ENCODE results near the gene POLR3A. TPM values are rescaled to one million over a fixed set of nuclear protein-coding genes. Genes with fewer than 3 reads are reported as not detected.
"Not testable (repeated sequence)": the region's sequence is repeated elsewhere in the genome, so short reads cannot be mapped to it uniquely, and the experiment has no call there.

The POLR3A gene
- total and polyA plus RNA-seq, 10 donors = 2.7 to 18.9 (median 15.0) TPM

- peak; percentile 56 for DNase-seq
- H3K4me3 ChIP-seq = no peak overlapping the region
- H3K27ac ChIP-seq = no peak overlapping the region
- no peaks in the 10 kb centered on the region for H3K27me3 ChIP-seq (replicated peaks in 1 of 7)
- H3K9me3 ChIP-seq = no peaks in the 10 kb centered on the region
- TF ChIP-seq CTCF (IDR thresholded peaks at IDR 0.05 in 8 of 11, conservative IDR thresholded peaks at IDR 0.05 in 3 of 11) = no peak
- WGBS, 5 donors = 90 to 97% (median 90%) methylated on average over 2 to 6 of the region's 6 CpGs
- peaks cover 0 to 8% (median 0%) of the 10 kb centered on the region in 6 donors for H3K4me1 ChIP-seq
- intact Hi-C loops (cut with DNase I; ENCODE audit: low total_unique reads) = no loop called here
- H3K36me3 ChIP-seq = no peaks in the 10 kb centered on the region
These were observed 39.8 kb upstream of the POLR3A start for GRCh38 chr10:78069151-78069550.

- 82 to 91% (median 88%) methylated on average over 8 to 11 of the region's 11 CpGs for WGBS, 5 donors
- no peaks in the 10 kb centered on the region for H3K9me3 ChIP-seq
- no peak for DNase-seq
- H3K36me3 ChIP-seq = no peaks in the 10 kb centered on the region
- peak overlapping the region in 2 of 8 donors; percentile 11 to 35 for H3K27ac ChIP-seq
- TF ChIP-seq POLR2AphosphoS5 (IDR thresholded peaks at IDR 0.05) = no peak
- no peak for TF ChIP-seq CTCF (IDR thresholded peaks at IDR 0.05 in 8 of 11, conservative IDR thresholded peaks at IDR 0.05 in 3 of 11)
- no peak for TF ChIP-seq POLR2A (IDR thresholded peaks at IDR 0.05)
- H3K4me3 ChIP-seq = no peak overlapping the region
- H3K27me3 ChIP-seq (replicated peaks in 1 of 7) = no peaks in the 10 kb centered on the region
- intact Hi-C loops (cut with DNase I; ENCODE audit: low total_unique reads) = no loop called here
- H3K4me1 ChIP-seq = peaks cover 0 to 8% (median 0%) of the 10 kb centered on the region in 6 donors
These were observed 37.6 kb upstream of the POLR3A start for GRCh38 chr10:78066728-78067430.

GRCh38 chr10:78066012-78066411 lies 36.7 kb upstream of the POLR3A start:
- Histone ChIP-seq H3K9me3 (no peaks in the 10 kb centered on the region), H3K27ac (peak overlapping the region in 3 of 8 donors; percentile 35 to 45 (median 36)), H3K4me1 (peaks cover 0 to 8% (median 0%) of the 10 kb centered on the region in 6 donors), H3K36me3 (no peaks in the 10 kb centered on the region), H3K4me3 (no peak overlapping the region), H3K27me3 (replicated peaks in 1 of 7) (no peaks in the 10 kb centered on the region)
- intact Hi-C loops (cut with DNase I; ENCODE audit: low total_unique reads) = no loop called here
- WGBS, 5 donors = 41 to 80% (median 58%) methylated on average over 4 to 5 of the region's 5 CpGs
- DNase-seq = no peak
- peak in 2 of 3 donors; percentile 48 to 61 for TF ChIP-seq POLR2AphosphoS5 (IDR thresholded peaks at IDR 0.05)
- TF ChIP-seq POLR2A (IDR thresholded peaks at IDR 0.05) = no peak
- TF ChIP-seq CTCF (IDR thresholded peaks at IDR 0.05 in 8 of 11, conservative IDR thresholded peaks at IDR 0.05 in 3 of 11) = no peak

GRCh38 chr10:78065611-78066010 lies 36.3 kb upstream of the POLR3A start:
- TF ChIP-seq POLR2AphosphoS5 (IDR thresholded peaks at IDR 0.05) (no peak), CTCF (IDR thresholded peaks at IDR 0.05 in 8 of 11, conservative IDR thresholded peaks at IDR 0.05 in 3 of 11) (no peak), POLR2A (IDR thresholded peaks at IDR 0.05) (no peak)
- intact Hi-C loops (cut with DNase I; ENCODE audit: low total_unique reads) = no loop called here
- Histone ChIP-seq H3K36me3 (no peaks in the 10 kb centered on the region), H3K27me3 (replicated peaks in 1 of 7) (no peaks in the 10 kb centered on the region), H3K4me3 (no peak overlapping the region), H3K27ac (peak overlapping the region in 3 of 8 donors; percentile 35 to 45 (median 36)), H3K4me1 (peaks cover 0 to 8% (median 0%) of the 10 kb centered on the region in 6 donors), H3K9me3 (no peaks in the 10 kb centered on the region)
- DNase-seq = no peak
- WGBS, 5 donors = 42 to 69% (median 55%) methylated on average over 2 of the region's 2 CpGs

- H3K27me3 ChIP-seq (replicated peaks in 1 of 7); H3K9me3 ChIP-seq; H3K36me3 ChIP-seq; intact Hi-C loops (cut with DNase I; ENCODE audit: low total_unique reads); DNase-seq; H3K4me3 ChIP-seq; H3K27ac ChIP-seq; H3K4me1 ChIP-seq: not testable (repeated sequence)
- WGBS, 5 donors = 80% methylated on average over 1 of the region's 2 CpGs; no CpG with 5 or more reads in 4 of the 5 donors
These were observed 35.6 kb upstream of the POLR3A start for GRCh38 chr10:78064919-78065318.
